HG03039 (cell line): Measurements from ENCODE around the gene LHX6.

Source experiments
- ATAC-seq: cut with Tn5 transposase; IDR thresholded peaks from one replicate; pipeline ENCODE4 v1.9.1; 2021; ENCODE audit warnings: mild to moderate bottlenecking, moderate library complexity; ENCODE audit not compliant: unreplicated experiment

LHX6 gene

GRCh38 chr9:122236681-122237080 lies 7.9 kb upstream of the LHX6 start:
- no peak for ATAC-seq

GRCh38 chr9:122234022-122234748 lies 5.4 kb upstream of the LHX6 start:
- no peak for ATAC-seq

GRCh38 chr9:122232796-122233306 lies 4.1 kb upstream of the LHX6 start:
- no peak for ATAC-seq

- no peak for ATAC-seq
Observed at GRCh38 chr9:122229485-122229837, 704 bp upstream of the LHX6 start.

GRCh38 chr9:122228191-122228567 lies 578 bp downstream of the LHX6 start:
- ATAC-seq, result no peak

- ATAC-seq, result no peak
Observed at GRCh38 chr9:122227575-122227900, 1.2 kb downstream of the LHX6 start.

GRCh38 chr9:122226758-122227574 lies 1.8 kb downstream of the LHX6 start:
- no peak for ATAC-seq

- no peak for ATAC-seq
Observed at GRCh38 chr9:122226142-122226757, 2.5 kb downstream of the LHX6 start.

GRCh38 chr9:122225312-122226141 lies 3.2 kb downstream of the LHX6 start:
- no peak for ATAC-seq

GRCh38 chr9:122223435-122223834 lies 5.3 kb downstream of the LHX6 start:
- ATAC-seq, result no peak

GRCh38 chr9:122222791-122223190 lies 6.0 kb downstream of the LHX6 start:
- no peak for ATAC-seq

GRCh38 chr9:122221183-122221811 lies 7.5 kb downstream of the LHX6 start:
- ATAC-seq, result no peak

- ATAC-seq, result no peak
Observed at GRCh38 chr9:122220673-122221182, 8.0 kb downstream of the LHX6 start.

GRCh38 chr9:122219856-122220672 lies 8.7 kb downstream of the LHX6 start:
- no peak for ATAC-seq

- no peak for ATAC-seq
Observed at GRCh38 chr9:122218935-122219855, 9.6 kb downstream of the LHX6 start.

GRCh38 chr9:122218071-122218934 lies 10.5 kb downstream of the LHX6 start:
- ATAC-seq, result no peak

- ATAC-seq, result no peak
Observed at GRCh38 chr9:122217640-122218039, 11.1 kb downstream of the LHX6 start.
